Hepatic stellate cell (primary cell): Measurements from ENCODE around the gene PARVB.

Experiments
- DNase-seq: peaks from one replicate; pipeline ENCODE4 v3.0.0; 2011; ENCODE audit warnings: low spot score

Gene PARVB, protein sequence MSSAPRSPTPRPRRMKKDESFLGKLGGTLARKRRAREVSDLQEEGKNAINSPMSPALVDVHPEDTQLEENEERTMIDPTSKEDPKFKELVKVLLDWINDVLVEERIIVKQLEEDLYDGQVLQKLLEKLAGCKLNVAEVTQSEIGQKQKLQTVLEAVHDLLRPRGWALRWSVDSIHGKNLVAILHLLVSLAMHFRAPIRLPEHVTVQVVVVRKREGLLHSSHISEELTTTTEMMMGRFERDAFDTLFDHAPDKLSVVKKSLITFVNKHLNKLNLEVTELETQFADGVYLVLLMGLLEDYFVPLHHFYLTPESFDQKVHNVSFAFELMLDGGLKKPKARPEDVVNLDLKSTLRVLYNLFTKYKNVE

DNA sequence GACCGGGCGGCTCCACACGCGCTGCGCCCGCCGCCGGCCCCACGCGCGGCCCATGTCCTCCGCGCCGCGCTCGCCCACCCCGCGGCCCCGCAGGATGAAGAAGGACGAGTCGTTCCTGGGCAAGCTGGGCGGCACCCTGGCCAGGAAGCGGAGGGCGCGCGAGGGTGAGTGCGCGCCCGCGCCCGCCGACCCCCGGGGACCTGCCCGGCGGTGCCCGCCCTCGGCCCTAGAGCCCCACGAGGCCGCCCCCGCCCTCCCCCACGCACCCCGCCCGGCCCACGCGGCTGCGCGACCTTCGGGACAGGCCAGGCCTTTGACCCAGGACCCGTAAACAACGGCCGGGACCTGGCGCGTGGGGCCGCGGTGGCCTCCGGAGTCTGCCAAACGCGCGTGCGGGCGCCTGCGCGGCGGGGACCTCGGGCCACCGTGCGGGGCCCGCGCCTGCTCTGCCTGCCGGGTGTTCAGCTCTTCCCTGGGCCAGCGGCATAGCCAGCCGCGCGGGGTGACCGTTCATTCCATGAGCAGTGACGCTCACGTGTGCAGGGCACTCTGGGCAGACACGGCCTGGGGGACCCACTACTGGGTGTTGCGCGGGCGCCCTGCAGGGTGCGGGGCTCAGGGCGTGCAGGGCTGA is at the start of gene PARVB:
PARVB (plus strand) TSS at position 15 of the 634 bp plus-strand sequence; CDS start at position 53, 38 bp downstream.
- DNase-seq = peak; percentile 50

DNA sequence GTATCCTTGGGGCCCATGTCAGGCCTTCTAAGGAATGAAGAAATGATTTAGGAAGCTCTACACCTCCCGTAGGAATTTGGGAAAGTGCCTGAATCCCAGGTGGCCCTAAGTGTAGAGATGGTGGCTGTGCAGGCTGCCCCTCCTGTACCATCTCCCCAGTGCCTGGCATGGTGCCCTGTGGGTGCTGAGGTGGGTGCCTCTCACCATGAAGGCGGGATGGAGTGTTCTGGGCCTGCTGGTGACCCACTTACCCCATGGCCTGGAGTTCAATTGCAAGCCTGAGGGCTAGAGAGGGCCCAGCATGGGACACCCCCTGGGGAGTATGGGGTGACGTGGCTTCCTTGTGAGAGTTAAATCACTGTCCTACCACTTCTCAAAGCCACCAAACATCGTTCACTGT is 49.1 kb upstream of the PARVB start:
- no peak for DNase-seq

DNA sequence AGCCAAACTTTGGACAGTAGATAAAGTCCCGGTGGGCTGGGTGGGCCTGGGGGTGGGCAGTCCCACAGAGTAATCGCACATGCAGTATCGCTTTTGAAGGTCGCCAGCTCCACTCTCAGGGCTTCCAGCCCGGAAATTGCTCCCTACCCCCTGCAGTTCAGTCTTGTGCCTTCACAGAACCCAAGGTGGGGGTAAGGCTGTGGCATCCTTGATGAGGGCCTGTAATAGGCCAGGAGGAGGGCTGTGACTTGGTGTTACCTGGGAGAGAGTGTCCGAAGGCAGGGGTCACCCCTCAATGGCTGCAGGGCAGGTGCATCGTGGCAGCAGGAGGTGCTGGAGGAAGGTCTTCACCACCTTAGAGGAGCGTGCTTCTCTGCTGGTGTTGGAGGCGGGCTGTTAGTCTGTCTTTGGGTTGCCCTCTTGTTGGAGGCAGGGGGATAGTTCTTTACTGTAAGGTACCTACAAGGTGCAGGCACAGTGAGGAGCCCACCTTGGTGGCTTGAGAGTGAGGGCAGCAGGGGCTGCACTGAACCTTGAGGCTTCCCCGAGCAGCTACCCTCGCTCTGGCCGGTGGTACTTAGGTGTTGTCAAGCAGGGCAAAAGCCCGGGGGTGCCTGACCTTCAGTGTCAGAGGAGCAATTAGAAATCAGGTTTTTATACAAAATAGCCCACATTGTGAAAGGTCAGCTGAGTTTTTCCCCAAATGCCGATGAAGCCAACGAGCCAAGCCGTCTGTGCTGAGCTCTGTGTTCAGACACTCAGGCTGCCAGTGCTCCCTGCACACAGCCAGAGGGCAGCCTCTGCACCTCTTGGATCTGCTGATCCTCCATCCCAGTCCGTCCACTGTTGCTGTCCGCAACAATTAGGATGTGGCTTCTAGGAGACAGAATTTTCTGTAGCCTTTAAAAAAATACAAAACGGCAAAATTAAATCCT is 47.0 kb upstream of the PARVB start:
- DNase-seq = no peak

DNA sequence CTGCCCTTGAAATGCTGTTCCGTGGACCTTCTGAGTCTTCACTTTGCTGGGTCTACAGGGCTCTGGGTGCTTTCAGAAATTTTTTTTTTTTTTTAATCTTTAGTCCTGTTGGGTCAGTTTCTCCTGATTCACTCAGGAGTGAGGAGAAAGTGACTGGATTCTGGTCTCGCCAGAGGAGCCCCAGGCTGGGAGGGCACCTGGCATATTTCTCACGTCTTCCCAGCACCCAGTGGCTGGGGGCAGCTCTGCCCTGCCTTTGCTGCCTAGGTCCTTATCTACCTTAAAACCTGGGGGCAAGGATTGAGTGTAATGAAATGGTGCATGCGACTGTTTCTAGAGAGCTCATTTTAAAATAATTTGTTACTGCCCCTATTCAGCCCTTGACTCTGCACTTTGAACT is 45.5 kb upstream of the PARVB start:
- DNase-seq = no peak

DNA sequence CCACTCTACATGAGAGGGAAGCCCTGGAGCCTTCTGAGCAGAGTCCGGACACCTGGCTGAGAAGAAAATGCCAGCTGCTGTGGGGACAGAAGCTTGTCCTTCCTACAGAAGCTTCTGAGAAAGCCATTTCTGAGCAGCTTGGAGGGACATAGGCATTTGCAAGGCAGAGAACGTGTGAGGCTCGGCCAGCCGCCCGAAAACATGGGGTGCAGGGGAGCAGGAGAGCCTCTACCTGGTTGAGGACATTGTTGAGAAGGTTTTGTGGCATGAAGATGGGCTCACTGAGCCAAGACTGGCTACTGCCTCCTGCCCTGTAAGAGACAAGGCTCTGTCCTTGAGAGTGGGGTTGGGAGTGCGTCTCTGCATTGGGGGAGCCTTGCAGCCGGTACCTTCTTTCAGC is 43.5 kb upstream of the PARVB start:
- no peak for DNase-seq

DNA sequence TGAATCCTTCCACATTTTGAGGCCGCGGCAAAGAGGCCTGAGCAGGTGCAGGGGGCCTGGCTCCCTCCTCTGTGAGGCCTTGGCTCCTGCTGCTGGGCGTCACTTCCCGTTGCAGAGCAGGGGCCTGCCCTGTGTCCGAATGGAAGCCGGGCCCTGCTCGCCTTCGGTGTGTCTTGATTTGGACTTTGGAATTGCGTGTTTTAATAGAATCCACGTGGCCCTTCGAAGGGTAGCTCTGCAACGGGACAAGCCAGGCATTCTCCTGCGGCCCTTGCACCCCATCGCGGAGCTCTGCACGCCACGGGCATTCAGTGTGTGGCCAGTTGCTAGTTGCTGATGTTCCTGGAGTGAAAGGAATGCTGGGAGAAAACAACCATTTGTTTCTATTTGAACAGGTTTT is 43.1 kb upstream of the PARVB start:
- no peak for DNase-seq

DNA sequence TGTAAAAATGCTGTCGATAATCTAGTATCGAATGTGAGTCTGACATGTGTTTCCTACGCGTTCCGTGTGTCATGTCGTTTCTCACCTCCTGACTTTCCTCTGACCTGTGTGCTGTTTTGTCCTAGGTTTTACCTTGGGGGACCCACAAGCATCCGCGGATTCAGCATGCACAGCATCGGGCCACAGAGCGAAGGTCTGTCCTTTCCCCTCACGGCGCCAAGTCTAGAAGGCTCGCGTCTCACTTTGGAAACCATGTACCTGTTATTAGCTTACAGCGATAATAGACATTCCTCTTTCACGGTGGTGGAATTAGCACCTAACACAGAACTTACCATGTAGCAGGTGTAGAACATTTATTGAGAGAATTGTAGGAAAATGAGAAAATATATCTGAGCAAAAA is 40.3 kb upstream of the PARVB start:
- no peak for DNase-seq

DNA sequence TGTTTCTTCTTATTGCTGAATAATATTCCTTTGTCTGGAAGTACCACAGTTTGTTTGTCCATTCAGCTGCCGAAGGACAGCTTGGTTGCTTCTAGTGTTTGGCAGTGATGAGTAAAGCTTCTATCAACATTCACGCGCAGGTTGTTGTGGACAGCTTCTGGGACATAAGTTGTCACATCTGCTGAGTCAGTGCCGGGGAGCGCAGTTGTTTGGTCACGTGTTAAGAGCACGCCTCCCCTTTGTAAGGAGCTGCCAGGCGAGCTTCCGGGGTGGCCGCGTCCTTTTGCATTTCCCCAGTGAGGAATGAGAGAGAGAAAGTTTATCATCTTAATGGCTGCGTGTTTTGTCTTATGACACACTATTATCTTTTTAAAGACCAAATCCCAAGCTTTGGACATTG is 38.6 kb upstream of the PARVB start:
- no peak for DNase-seq

DNA sequence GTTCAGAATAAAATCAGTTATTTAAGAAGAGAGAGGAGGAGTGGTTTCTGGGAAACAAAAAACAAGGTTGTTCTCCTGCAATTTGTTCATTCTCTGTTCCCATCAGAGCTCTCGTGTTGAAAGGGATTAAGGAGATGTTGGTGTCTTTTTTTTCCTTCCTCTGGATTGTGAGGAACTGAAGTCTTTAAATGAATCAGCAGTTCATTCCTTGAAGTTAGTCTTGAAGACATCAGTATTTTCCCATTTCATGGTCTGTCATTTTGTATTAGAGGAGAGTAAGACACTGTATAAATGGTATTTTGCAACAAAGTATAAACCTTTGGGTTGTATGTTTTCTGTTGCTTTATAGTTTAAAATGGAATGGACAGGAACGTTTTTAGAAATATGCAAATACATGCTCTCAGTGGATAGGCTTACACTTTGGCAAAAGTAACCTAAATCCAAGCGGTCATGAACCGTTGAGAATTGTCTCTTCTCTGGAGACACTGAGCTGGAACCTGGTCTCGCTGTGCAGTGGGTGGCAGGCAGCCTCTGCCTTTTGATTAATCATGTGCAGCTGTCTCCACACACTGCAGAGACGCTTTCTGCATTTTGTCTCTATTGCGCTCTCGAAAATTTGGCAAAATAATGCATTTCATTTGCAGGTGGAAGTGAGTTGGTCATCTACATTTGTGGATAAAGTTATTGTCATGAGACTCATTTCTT is 35.8 kb upstream of the PARVB start:
- no peak for DNase-seq

DNA sequence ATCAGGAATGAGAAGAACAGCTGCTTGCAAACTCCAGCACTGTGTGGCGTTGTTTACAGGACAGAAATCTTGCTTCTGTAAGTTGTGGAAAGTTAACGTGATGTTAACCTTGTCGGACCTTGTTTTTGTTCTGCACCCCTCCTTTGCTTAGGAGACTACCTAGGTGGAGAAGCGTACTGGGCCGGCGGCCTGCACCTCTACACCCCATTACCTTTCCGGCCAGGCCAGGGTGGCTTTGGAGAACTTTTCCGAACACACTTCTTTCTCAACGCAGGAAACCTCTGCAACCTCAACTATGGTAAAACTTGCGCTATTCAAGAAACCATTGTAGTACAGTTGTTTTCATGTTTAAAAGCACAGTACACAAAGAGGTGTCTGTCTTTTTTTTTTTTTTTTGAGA is 35.1 kb upstream of the PARVB start:
- no peak for DNase-seq

DNA sequence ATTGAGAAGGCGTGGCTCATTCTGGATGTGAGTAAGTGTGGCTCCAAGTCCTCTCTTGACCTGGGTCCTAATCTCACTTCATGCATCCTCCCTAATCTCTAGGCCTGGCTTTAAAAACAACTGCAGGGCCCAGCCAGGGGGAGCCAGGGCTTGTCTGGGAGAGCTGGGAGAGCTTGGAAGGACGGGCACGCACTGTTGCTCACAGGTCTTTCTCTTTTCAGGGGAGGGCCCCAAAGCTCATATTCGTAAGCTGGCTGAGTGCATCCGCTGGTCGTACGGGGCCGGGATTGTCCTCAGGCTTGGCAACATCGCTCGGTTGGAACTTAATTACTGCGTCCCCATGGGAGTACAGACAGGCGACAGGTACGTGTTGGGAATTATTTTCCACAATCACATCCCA is 34.1 kb upstream of the PARVB start:
- DNase-seq = no peak

DNA sequence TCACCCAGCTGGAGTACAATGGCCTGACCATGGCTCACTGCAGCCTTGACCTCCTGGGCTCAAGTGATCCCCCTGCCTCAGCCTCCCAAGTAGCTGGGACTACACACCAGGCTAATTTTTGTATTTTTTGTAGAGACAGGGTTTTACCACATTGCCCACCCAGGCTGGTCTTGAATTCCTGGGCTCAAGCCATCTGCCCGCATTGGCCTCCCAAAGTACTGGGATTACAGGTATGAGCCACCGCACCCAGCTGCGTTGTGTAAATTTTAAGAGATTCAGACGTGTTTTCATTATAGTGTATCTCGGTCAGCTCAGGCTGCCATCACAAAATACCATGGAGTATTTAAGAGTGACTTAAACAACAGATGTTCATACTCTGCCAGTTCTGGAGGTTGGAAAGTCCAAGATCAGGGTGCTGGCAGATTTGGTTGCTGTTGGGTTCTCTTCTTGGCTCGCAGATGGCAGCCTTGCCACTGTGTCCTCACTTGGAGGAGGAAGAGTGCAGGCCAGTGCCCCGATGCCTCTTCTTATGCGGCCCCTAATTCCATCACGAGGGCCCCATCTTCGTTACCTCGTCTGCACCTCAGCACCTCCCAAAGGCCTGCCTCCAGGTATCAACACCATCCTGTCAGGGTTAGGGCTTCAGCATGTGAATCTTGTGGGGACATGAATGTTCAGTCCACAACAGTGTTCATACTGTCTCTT is 32.6 kb upstream of the PARVB start:
- no peak for DNase-seq

DNA sequence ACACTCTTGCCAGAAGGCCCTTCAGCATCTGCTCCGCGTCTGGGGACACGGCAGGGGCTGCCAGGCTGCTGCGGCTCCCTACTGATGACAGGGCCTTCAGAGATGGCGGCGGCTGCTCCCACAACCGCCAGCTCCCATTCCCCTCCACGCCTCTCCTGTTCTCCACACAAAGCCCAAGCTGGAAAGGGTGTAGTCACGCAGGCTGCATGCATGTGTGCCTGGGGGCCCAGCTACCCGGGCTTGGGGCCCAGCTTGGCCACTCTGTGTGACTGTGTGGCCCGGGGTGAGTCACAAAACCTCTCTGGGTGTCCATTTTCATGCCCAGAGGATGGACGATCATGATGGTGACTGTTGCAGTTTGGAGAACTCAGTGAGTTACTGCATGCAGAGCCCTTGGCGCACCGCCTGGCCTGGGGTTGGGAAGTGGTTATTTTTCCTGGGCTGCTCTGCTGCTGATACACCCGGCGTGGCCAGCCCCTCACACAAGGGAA is 31.7 kb upstream of the PARVB start:
- DNase-seq = peak; percentile 25

DNA sequence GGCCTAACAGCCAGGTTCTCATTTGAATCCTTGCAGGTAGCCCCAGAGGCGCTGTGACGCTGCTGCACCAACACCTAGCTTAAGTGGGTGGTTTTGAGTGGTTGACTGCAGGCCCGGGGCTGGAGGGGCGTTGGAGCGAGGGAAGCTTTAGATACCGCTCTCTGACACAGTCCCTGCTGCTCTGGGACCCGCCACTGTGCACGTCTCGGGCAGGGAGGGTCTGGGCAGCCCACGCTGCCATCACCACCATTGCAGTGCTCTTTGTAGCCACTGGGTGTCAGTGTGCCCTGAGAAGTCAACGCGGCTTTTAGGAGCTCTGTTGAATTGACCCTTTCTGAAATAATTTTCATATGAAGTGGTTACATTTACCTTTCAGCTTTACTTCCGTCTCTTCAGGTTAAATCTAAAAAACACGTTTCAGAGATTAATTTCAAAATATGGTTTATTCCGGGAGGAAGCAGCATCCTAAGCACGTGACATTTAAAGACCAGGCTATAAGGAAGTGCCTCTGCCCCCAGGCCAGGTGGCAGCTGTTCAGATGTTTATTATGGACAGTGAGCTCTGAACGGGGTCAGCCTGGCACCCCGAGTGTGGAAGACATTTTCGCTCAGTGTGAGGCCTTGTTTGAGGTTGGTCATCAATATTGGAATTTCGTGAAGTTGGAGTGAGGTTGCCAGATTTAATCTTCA is 30.9 kb upstream of the PARVB start:
- DNase-seq = peak; percentile 68

DNA sequence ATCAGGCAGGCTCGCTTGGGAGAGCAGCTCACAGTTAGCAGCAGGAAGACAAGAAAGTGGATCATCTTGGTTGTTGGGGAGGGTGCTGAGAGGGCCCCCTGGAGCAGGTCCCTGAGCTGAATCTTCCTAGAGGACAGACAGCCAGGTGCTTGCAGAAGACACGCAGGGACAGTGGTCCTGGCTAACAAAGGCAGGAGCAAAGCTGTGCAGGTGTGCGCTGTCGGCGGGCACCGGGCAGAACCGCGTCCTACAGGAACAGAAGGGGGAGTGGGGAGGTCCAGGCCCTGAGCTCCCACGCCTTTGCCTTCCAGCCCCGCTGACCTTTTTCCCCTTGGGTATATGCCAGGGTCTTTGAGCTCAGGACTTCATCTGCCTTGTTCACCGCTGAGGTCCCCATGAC is 30.1 kb upstream of the PARVB start:
- DNase-seq = no peak

DNA sequence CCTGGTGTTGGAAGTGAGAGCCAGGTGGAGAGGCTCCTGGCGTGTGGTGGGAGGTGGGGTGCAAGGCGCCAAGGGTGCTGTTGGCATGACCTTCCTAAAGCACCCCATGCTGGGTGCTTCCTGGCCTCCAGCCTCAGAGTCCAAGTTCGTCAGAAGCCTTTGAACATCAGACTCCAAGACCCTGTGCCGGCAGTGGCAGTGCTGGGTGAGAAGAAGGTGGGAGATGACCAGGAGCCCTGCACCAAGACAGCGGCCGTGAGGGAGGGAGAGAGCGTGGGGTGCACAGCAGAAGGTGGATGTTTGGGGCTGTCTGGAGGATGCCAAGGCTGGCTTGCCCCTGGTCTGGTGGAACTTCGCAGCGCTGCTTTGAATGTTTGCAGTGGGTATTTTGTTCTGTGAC is 29.7 kb upstream of the PARVB start:
- DNase-seq = no peak

DNA sequence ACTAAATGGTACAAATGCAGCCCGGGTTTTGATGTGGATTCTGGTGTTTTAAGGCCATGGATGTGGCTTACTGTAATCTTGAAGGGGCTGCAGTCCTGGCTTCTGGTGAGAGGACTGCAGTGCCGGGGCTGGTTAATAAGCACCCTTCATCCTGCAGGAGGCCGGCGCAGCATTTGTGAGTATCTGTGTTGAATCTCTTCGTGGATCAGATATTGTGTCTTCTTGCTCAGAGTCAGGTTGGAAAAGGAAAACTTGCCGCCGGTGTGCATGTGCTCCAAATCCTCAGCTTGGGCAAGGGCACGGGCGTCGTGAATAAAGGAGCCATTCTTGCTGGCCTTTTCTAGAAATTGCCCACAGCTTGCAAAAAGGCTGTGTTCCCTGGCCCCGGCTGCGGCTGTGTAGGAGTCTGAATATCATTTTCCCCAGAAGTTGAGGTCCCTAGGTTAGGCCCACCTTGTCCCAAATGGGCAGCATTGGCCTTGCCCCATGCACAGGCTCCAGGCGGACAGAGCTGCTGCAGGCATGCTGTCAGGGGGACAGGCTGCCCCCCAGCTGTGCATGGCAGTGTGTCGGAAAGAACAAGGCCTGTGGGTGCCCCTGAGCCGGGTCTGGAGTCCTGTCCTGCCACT is 28.9 kb upstream of the PARVB start:
- no peak for DNase-seq

DNA sequence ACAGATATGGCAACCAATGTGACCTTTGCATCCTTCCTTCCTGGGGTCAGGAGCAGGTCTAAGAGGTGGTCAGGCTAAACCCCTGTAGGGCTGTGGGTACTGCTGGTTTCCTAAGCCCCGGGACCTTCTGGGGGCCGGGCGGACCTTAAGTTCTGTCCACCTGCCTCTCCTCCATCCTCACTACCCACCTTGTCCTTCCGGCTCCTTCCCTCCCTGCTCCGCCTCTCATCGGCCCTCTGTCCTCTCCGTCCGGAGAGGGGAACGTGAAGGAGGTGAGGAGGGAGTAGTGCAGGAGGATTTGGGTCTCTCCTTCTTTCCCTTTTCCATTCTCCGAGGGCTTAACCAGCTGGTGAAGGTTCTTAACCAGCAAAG is 28.3 kb upstream of the PARVB start:
- DNase-seq = no peak

DNA sequence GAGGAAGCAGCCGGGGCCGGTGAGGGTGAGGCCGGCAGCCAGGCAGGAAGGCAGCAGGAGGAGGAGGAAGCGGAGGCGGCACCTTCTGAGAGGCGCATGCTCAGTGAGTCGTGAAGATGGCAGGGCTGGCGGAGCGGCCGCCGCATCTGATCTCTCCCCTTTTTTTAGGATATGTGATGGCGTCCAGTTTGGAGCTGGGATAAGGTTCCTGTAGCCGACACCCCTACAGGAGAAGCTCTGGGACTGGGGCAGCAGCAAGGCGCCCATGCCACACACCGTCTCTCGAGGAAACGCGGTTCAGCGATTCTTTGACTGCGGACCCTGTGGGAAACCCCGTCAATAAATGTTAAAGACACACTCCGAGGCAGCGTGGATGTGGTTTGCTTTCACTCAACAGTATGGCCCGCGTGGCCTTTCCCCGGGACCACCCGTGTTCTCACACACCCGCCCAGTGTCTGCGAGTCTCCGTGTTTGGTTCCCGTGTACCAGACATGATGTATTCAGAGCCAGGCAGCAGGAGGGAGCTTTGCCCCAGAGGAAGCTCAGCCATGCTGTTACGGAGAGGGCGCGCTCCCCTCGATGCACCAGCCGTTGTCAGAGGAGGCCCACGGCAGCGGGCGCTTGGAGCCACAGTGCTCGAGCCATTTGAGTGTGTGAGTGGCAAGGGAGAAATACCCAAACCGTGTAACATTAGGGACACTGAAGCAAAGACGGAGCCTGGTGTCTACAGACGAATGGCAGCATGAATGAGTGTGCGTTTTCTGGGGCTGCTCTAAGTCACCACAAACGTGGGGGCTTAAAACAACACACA is 27.7 kb upstream of the PARVB start:
- DNase-seq = no peak

DNA sequence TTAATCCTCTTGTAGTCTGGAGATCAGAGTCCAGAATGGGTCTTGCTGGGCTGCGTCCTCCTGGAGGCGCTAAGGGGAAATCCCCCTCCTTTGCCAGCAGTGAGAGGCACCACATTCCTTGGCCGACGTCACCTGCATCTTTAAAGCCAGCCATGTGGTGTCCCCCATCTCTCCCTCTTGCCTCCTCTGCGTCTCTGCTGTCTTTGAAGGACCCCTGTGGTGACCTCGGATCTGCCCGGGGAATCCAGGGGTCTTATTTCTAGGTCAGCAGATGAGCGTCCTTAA is 27.2 kb upstream of the PARVB start:
- no peak for DNase-seq
